GM21619 (cell line): ENCODE data around the gene KIF2B.
"Not testable (repeated sequence)": the region's sequence is repeated elsewhere in the genome, so short reads cannot be mapped to it uniquely, and the experiment has no call there.

ENCODE experiments used
- ATAC-seq: cut with Tn5 transposase; IDR thresholded peaks from one replicate; pipeline ENCODE4 v1.9.1; 2021; ENCODE audit not compliant: unreplicated experiment

The KIF2B gene

GRCh38 chr17:53822764-53823163, at the start of gene KIF2B:
TSS of gene KIF2B (plus strand) at chr17:53822927. CDS start at chr17:53823034, 107 bp downstream.
- no peak for ATAC-seq

GRCh38 chr17:53780320-53780719, 42.4 kb upstream of the KIF2B start:
- no peak for ATAC-seq

DNA sequence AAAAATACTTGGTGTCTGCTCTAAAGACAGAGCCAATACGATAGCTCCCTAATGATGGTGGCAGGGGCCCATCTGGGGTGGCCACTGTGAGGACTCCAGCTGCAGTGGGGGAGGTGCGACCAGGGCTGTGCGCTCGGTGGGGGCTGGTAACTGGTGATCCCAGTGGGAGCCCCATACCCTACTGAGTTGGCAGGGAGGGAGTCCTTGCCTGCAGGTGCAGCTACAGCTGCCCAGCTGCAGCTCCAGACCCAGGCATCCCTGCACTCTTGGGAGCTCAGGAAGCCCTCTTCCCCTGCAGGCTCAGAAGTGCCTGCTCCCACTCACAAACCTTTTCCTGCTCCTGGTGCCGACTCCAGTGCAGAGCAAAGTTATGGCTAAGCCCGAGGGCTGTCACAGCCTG, 31.2 kb upstream of the KIF2B start:
- ATAC-seq = no peak

DNA sequence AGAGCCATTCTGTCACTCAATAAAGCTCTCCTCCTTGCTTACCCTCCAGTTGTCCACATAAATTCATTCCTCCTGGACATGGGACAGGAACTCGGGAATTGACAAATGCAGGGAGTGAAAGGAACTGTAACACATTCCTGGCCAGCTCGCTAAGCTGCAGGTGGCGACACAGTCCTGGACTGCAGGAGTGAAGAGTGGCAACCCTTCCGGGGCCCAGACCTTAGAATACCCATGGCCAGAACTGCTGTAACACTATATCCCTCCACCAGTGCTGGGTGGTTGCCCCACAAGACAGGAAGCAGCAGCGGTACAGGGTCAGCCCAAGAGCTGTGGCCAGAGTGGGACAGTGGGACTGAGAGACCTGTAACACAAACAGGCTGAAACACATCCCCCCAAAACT, 30.3 kb upstream of the KIF2B start:
- ATAC-seq = no peak

- no peak for ATAC-seq
Observed at GRCh38 chr17:53792997-53793396, 29.7 kb upstream of the KIF2B start.

- no peak for ATAC-seq
Observed at GRCh38 chr17:53794875-53795274, 27.9 kb upstream of the KIF2B start.

DNA sequence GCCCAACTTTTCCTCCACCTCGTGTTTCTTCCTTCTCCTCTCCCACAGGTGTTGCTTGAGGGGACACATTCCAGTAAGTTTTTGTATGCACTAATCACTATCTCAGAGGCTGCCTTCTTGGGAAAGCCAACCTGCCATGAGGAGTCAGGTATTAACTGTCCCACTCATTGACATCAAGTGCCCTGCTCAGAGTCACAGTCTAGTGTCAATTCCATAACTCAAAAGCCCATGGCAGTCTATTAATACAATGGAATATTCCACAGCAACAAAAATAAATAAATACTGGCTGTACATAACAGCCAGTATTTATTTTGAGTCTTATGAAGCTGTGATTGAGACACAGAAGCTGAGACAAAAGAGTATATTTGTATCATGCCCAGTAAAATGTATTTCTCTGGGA, 26.1 kb upstream of the KIF2B start:
- ATAC-seq = no peak

DNA sequence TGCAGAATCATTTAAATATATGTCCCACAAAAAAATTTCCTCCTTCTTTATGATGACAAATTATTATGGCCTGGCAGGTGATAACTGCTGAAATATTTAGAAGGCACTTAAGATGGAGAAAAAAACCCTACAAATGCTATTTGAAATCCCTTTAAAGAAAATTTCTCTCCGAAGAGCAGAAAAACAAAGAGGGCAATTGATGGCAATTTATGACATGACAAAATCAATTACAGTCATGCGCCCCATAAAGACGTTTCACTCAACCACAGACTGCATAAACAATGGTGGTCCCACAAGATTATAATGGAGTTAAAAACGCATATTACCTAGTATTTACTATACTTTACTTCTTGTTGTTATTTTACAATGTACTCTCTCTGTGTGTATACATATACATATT, 25.2 kb upstream of the KIF2B start:
- ATAC-seq = no peak

GRCh38 chr17:53804437-53804836, 18.3 kb upstream of the KIF2B start:
- no peak for ATAC-seq

- no peak for ATAC-seq
Observed at GRCh38 chr17:53806473-53806872, 16.3 kb upstream of the KIF2B start.

GRCh38 chr17:53807286-53807685, 15.4 kb upstream of the KIF2B start:
- no peak for ATAC-seq

DNA sequence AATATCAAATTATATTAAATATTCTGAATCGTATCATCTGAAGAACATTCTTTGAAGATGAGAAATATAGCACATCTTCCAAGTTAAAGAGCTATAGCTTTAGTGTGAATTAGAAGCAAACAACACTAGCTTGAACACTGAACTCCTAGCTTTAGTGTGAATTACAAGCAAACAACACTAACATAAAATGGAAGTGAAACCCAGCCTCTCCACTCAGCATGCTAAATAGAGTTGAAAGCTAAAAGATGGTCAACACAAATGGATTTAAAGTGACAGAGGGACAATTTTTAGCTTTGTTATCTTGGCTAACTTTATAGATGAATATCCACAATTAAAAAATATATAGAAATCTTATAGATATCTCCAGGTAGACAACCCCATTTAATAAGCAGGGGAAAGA, 4.5 kb upstream of the KIF2B start:
- no peak for ATAC-seq

DNA sequence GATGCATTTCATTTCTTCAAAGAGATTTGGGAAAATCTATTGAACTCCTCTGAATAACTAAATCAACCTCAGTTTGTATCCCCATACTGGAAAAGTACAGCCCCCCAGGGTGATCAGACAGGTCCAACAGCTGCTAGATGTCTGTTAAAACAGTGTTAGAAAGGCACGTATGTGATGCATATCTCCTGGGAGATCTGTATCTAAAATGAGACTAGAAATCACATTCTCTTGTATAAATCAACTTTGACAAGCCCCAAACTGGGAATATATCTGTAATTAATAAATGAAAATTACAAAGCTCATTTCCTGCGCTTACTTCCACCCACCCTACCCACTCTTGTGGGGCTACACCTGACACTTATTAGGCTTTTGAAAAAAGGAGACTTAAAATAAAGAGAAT, 3.8 kb upstream of the KIF2B start:
- ATAC-seq = no peak

- no peak for ATAC-seq
Observed at GRCh38 chr17:53819956-53820355, 2.8 kb upstream of the KIF2B start.

GRCh38 chr17:53823341-53824050, 769 bp downstream of the KIF2B start:
- ATAC-seq = no peak

GRCh38 chr17:53834771-53835170, 12.0 kb downstream of the KIF2B start:
- ATAC-seq = not testable (repeated sequence)

- ATAC-seq = no peak
Observed at GRCh38 chr17:53837131-53837530, 14.4 kb downstream of the KIF2B start.

GRCh38 chr17:53844491-53845107, 21.9 kb downstream of the KIF2B start:
- ATAC-seq = no peak

DNA sequence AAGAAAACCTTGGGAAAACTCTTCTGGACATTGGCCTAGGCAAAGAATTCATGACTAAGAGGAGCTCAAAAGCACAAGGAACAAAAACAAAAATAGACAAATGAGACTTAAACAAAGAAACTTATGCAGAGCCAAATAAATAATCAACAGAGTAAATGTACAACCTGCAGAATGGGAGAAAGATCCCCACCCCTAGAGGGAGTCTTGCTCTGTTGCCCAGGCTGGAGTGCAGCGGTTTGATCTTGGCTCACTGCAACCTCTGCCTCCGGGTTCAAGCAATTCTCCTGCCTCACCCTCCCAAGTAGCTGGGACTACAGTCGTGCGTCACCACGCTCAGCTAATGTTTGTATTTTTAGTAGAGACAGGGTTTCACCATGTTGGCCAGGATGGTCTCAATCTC, 48.4 kb downstream of the KIF2B start:
- ATAC-seq = not testable (repeated sequence)
